Thyroid gland (tissue), 4 donors: ENCODE measurements around the gene MACROH2A1.

Experiments
- CTCF ChIP-seq, 6 experiments: fragments of 200-600 bp in 3 of 6; fragments of 450-650 bp in 3 of 6; sonication (generic) in 3 of 6; IDR thresholded peaks; one replicate each; pipeline ENCODE4 v1.5.1; 2016 to 2019; ENCODE audit warnings: antibody characterized with exemption in 6 of 6, mild to moderate bottlenecking in 2 of 6, inconsistent platforms in 1 of 6, moderate library complexity in 1 of 6
- POLR2A ChIP-seq, 2 donors: fragments of 450-650 bp; IDR thresholded peaks; one replicate each; pipeline ENCODE4 v1.6.1; 2017; ENCODE audit warnings: antibody characterized with exemption in 2 of 2, mild to moderate bottlenecking in 2 of 2, moderate library complexity in 1 of 2

GRCh38 chr5:135442431-135443160, 43.6 kb upstream of the MACROH2A1 start:
- no peak for TF ChIP-seq CTCF (IDR thresholded peaks at IDR 0.05)
- no peak for TF ChIP-seq POLR2A (IDR thresholded peaks at IDR 0.05)
